Activated T-helper 1 cell treated with anti-CD3 and anti-CD28 coated beads, Interleukin-2, amount 50 U/mL, for 16 hours (primary cell): ENCODE measurements around the gene BCAN.

Source experiments
- DNase-seq, 2 donors: peaks; one replicate each; pipeline ENCODE4 v3.0.0-alpha.2; 2020; ENCODE audit warnings: low read depth in 1 of 2, low spot score in 1 of 2

The BCAN gene

GRCh38 chr1:156643049-156643777, 1.3 kb downstream of the BCAN start:
- DNase-seq, result no peak

GRCh38 chr1:156643778-156644092, 1.8 kb downstream of the BCAN start:
- DNase-seq, result no peak

- no peak for DNase-seq
These were observed 2.2 kb downstream of the BCAN start for GRCh38 chr1:156644146-156644545.

- DNase-seq, result no peak
These were observed 2.7 kb downstream of the BCAN start for GRCh38 chr1:156644640-156645039.

- no peak for DNase-seq
These were observed 3.1 kb downstream of the BCAN start for GRCh38 chr1:156645056-156645455.

- no peak for DNase-seq
These were observed 3.7 kb downstream of the BCAN start for GRCh38 chr1:156645666-156646065.

- no peak for DNase-seq
These were observed 4.9 kb downstream of the BCAN start for GRCh38 chr1:156646738-156647211.

- no peak for DNase-seq
These were observed 5.4 kb downstream of the BCAN start for GRCh38 chr1:156647351-156647750.

GRCh38 chr1:156648496-156648895, 6.6 kb downstream of the BCAN start:
- DNase-seq, result no peak

GRCh38 chr1:156648951-156649350, 7.0 kb downstream of the BCAN start:
- no peak for DNase-seq

GRCh38 chr1:156652131-156652991, 10.4 kb downstream of the BCAN start:
- DNase-seq, result no peak

GRCh38 chr1:156652992-156653355, 11.1 kb downstream of the BCAN start:
- no peak for DNase-seq

GRCh38 chr1:156654700-156655099, 12.8 kb downstream of the BCAN start:
- DNase-seq, result no peak

GRCh38 chr1:156655151-156655903, 13.4 kb downstream of the BCAN start:
- DNase-seq, result no peak

- no peak for DNase-seq
These were observed 14.1 kb downstream of the BCAN start for GRCh38 chr1:156655904-156656516.

- peak; percentile 62 to 66 for DNase-seq
These were observed 15.2 kb downstream of the BCAN start for GRCh38 chr1:156656806-156657740.

GRCh38 chr1:156657741-156658319, 15.9 kb downstream of the BCAN start:
- DNase-seq, result no peak

- no peak for DNase-seq
These were observed 16.6 kb downstream of the BCAN start for GRCh38 chr1:156658496-156658895.

- no peak for DNase-seq
These were observed 17.1 kb downstream of the BCAN start for GRCh38 chr1:156658945-156659574.

- DNase-seq, result no peak
These were observed 17.7 kb downstream of the BCAN start for GRCh38 chr1:156659661-156659987.
